NK-92 (cell line): ENCODE results near the gene TRPV4.

Experiments used
- DNase-seq: peaks from one replicate; lab custom pipeline; 2025; ENCODE audit not compliant: unreplicated experiment; lab: John Stamatoyannopoulos, UW

The TRPV4 gene

GRCh38 chr12:109808876-109809646, 24.1 kb downstream of the TRPV4 start:
- DNase-seq: no peak

DNA sequence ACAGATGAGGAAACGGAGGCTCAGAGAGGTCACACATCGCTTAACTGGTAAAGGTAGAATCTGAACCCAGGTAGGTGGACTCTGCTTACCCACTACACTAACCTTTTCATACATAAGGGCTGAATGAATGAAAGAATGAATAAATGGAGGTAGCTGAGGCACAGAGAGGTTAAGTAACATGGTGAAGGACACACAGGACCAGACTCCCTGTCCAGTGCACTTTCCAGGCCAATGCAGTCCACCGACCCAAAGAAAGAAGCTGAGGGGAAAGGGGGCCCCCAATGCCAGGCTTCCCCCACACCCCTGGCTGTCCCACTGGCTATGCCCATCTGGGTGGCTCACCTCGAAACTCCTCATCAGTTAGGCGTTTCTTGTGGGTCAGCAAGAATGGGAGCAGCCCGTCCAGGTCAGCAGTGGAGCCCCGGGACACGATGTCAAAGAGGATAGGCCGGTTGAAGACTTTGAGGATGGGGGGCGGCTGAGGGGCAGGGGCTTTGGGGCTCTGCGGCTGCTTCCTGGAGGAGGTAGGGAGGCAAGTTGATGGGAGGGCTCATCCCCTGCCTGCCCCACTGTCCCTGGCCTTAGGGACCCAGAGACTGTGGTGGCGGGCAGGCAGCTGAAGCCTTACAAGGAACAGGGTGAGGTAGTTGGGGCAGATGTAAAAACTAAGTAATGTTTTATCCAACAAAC, 25.1 kb downstream of the TRPV4 start:
- DNase-seq: no peak

DNA sequence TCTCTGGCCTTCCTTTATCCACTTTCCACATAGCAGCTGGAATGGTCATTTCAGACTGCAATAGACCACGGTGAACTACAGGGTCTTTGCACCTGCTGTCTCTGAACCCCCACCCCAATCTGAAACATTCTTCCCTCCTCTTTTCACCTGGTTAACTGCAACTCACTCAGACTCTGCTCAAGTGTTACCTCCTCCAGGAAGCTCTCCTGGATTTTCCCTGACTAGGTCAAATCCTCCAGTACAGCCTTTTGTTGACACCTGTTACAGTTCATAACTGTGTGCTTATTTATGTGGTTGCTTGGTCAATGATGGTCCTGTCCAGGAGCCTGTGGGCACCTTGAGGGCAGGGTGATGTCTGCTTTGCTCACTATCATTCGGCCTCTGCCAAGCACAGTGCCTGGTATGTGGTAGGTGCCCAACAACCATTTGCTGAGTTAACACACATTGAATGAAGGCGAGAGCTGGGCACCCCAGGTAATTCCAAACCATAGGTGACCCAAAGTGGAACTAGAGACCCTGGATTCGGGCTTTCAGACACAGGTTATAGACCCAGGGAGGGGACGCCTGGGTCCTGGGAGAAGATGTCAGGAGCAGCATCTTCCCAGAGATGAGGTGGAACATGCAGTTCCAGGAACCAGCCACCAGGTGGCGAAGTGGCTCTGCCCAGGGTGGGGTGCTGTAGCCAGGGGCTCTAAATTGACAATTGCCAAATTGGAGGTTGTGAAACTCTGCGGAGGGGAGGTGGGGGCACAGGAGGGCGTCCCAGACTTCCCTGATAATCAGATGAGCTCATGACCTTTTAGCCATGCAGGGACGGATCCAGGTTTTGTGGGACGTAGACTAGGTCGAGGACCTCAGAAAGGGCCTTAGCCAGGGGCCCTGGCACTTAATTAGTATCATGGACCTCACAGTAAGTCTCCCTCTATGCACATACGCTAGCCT, 28.1 kb downstream of the TRPV4 start:
- DNase-seq: no peak

- no peak for DNase-seq
Measured at GRCh38 chr12:109803678-109804077, 29.5 kb downstream of the TRPV4 start.

- DNase-seq: no peak
Measured at GRCh38 chr12:109802828-109803227, 30.4 kb downstream of the TRPV4 start.

DNA sequence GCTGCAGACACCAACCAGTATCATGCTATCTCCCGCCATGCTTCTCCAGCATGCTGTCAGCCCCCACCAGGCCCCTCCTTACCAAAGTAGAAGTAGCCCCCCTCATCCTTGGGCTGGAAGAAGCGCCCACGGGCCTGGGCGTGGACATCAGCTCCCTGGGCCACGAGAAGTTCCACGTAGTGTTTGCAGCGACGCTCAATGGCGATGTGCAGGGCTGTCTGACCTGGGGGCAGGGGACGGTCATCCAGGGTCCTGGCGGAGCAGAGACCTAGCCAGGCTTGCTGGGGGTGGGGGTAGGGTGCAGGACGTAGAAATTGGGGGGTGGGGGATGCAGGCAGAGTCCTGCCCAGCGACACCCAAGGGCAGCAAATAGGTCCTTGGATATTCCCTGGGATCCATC, 32.7 kb downstream of the TRPV4 start:
- DNase-seq: no peak

- DNase-seq: no peak
Measured at GRCh38 chr12:109798691-109799090, 34.5 kb downstream of the TRPV4 start.

DNA sequence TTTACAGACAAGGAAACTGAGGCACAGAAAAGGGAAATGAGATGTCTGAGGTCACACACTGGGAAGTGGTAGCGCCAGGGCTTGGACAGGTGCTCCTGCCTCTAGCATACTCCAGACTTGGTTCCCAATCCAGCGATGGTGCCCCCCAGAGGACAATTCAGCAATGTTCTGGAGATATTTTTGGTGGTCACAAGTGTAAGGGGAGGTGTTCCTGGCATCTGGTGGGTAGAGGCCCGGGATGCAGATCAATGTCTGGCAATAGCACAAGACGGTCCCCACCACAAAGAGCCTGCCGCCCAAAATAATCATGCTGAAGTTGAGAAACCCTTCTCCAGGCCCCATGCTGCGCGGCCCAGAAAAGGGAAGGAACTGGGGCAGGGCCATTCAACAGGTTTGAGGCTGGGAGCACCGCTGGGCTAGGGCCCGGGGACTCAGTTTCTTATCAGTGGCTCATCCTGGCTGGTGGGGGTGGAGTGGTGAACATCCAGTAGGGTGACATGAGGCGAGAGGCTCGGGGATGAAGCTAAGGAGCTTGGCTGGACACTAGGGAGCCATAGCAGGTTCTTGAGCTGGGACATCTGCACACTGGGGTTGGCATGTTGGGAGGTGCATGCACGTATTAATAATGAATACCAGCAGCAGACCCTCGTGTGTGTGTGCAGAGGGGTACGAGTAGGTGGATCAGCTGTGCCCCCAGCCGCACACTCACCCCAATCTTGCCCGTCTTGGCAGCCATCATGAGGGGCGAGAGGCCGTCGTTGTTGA, 35.1 kb downstream of the TRPV4 start:
- no peak for DNase-seq

GRCh38 chr12:109796057-109796456, 37.1 kb downstream of the TRPV4 start:
- no peak for DNase-seq

- no peak for DNase-seq
Measured at GRCh38 chr12:109795023-109795422, 38.2 kb downstream of the TRPV4 start.

DNA sequence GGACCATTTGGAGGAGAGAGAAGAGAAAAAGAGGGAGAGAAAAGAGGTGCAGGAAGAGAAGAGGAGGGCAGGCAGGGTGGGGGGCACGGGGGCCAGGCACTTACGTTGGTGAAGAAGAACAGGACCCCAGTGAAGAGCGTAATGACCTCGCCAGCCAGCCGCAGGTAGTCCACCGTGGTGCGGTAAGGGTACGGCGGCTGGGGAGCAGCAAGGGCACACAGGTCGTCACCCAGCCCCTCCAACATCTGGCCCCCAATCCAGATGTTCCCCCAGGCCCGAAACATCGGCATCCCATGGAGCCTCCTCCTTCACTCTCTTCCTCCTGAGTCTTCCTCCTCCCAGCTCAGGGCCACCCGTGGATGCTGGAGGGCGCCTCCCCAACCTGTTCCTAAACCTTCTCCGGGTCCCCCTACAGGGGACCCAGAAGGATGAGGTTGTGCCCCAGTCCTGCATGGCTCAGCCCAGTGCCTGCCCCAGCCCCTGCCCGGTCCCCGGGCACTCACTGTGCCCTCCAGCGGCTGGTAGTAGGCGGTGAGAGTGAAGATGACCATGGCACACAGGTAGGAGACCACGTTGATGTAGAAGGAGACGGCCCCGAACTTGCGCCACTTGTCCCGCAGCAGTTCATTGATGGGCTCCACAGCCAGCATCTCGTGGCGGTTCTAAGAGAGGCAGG, 39.2 kb downstream of the TRPV4 start:
- DNase-seq: no peak

DNA sequence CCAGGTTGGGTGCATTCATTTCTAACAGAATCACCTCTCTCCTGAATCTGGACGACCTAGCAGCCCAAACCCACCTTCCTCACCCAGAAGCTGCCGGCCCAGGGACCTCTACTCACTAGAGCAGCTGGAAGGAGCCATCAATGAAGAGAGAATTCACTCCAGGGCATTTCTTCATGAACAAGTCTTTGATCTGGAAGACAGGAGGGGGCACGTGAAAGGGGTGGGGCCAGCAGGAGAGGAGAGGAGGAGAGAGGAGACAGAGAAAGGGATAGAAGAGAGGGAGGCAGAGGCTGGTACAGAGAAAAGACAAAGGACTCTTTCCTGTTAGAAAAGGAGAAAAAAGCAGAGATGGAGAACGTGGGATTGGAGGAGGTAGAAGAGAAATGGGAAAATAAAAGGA, 39.8 kb downstream of the TRPV4 start:
- DNase-seq: no peak

DNA sequence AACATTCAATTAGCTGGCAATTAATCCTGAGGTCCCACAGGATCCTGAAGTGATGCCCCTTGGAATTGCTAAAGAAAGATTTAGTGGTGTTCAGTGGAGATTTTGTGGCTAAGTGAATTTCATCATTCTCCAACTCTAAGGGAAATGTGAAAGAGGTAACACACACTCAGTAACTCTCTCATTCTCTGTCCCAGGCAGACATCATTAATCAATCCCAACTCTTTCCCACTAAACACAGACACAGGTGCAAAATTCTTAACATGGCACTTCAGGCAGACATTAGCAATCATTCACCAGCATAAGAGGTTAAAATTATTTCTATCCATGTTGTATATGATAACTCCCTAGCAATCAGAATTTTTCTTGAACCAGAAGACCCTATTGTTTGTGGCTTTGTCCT, 40.2 kb downstream of the TRPV4 start:
- no peak for DNase-seq

- DNase-seq: no peak
Measured at GRCh38 chr12:109789526-109790048, 43.6 kb downstream of the TRPV4 start.

- DNase-seq: no peak
Measured at GRCh38 chr12:109786799-109787198, 46.4 kb downstream of the TRPV4 start.

GRCh38 chr12:109785854-109786253, 47.3 kb downstream of the TRPV4 start:
- no peak for DNase-seq

DNA sequence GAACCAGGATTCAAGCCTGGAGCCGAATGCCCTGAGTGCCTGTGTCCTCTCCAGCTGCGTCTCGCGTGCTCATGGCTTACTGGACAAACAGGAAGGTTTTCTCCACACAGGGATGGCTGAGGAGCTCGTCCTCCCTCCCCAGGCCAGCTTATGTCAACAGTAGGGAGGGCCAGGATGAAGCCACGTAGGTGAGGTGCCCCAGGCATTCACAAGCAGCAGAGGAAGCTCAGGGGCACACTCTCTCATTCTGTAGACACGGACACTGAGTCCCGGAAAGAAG, 49.3 kb downstream of the TRPV4 start:
- DNase-seq: no peak

DNA sequence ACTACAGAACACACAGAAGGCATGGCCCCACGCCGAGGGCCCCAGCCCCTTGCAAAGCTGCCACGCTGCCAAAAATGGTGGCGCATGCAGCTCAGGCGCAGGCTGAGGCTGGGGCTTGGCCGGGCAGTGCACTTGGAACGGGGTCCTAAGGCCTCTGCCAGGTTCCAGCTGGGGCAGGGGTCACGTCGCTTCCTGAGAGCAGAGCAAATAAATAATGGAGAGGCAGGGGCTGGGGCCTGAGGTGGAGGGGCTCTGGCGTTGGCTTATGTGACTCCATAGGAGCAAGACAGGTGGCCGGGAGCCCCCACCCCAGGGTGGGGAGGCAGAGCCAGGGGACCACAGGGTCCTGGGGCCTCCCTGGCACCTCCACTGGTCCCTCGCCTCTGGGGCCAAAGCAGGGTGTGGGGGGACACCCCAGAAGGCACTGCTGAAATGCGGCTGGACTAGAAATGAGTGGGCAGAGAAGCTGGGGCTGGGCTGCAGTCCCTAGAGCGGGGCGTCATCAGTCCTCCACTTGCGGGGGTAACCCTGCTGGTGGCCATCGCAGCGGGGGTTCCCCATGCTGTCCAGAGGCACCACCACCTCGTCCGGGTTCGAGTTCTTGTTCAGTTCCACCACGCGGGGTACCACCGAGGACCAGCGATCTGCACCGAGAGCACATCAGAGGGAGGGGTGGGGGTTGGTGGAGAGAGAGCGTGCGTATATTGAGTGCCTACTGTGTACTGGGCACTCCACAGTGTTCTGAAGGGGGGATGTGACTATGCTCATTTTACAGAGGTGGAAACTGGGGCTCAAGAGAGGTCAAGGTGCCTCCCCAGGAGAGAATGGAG, 49.8 kb downstream of the TRPV4 start:
- DNase-seq: no peak

DNA sequence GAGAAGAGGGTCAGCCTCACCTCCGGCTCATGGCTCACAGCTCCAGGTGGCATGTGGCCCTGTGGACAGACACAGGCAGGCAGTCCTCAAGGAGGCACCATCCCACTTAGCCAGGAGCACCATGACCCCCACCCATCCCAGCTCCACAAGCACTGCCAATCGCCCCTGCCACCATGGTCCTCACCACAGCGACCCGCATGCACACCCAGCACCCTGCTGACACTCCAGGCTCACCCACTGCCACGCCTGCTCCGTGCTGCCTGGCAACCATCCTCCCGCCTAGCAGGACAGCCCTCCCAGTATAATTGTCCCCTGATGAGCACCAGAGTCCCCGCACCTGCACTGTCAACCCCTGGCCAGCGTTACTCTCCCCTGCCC, 50.9 kb downstream of the TRPV4 start:
- DNase-seq: no peak
